ENCODE data around the gene BANF2.
"Not testable (repeated sequence)": the region's sequence is repeated elsewhere in the genome, so short reads cannot be mapped to it uniquely, and the experiment has no call there.

Gene BANF2

GRCh38 chr20:17699931-17700351, at the start of gene BANF2:
Gene BANF2, plus strand, starts transcription at chr20:17699966. Its CDS starts 25,060 bp downstream, at chr20:17725026.
- no peak for DNase-seq (ENCODE audit: low read depth in 2 of 2)

GRCh38 chr20:17650301-17651128, 49.3 kb upstream of the BANF2 start:
- no peak for DNase-seq (ENCODE audit: low read depth in 2 of 2)

GRCh38 chr20:17651129-17651759, 48.5 kb upstream of the BANF2 start:
- DNase-seq (ENCODE audit: low read depth in 2 of 2), result no peak

- no peak for DNase-seq (ENCODE audit: low read depth in 2 of 2)
Measured at GRCh38 chr20:17651760-17652388, 47.9 kb upstream of the BANF2 start.

GRCh38 chr20:17652411-17652810, 47.4 kb upstream of the BANF2 start:
- no peak for DNase-seq (ENCODE audit: low read depth in 2 of 2)

- no peak for DNase-seq (ENCODE audit: low read depth in 2 of 2)
Measured at GRCh38 chr20:17653835-17654648, 45.7 kb upstream of the BANF2 start.

- DNase-seq (ENCODE audit: low read depth in 2 of 2), result no peak
Measured at GRCh38 chr20:17654649-17655285, 45.0 kb upstream of the BANF2 start.

- DNase-seq (ENCODE audit: low read depth in 2 of 2), result no peak
Measured at GRCh38 chr20:17655286-17655651, 44.5 kb upstream of the BANF2 start.

GRCh38 chr20:17655865-17656479, 43.8 kb upstream of the BANF2 start:
- DNase-seq (ENCODE audit: low read depth in 2 of 2), result no peak

- no peak for DNase-seq (ENCODE audit: low read depth in 2 of 2)
Measured at GRCh38 chr20:17657079-17657825, 42.5 kb upstream of the BANF2 start.

- DNase-seq (ENCODE audit: low read depth in 2 of 2), result no peak
Measured at GRCh38 chr20:17657898-17658647, 41.7 kb upstream of the BANF2 start.

GRCh38 chr20:17658648-17658993, 41.1 kb upstream of the BANF2 start:
- no peak for DNase-seq (ENCODE audit: low read depth in 2 of 2)

- DNase-seq (ENCODE audit: low read depth in 2 of 2), result not testable (repeated sequence)
Measured at GRCh38 chr20:17659344-17659743, 40.4 kb upstream of the BANF2 start.

- no peak for DNase-seq (ENCODE audit: low read depth in 2 of 2)
Measured at GRCh38 chr20:17659801-17660200, 40.0 kb upstream of the BANF2 start.

GRCh38 chr20:17660667-17661066, 39.1 kb upstream of the BANF2 start:
- DNase-seq (ENCODE audit: low read depth in 2 of 2), result no peak

GRCh38 chr20:17661121-17661744, 38.5 kb upstream of the BANF2 start:
- DNase-seq (ENCODE audit: low read depth in 2 of 2), result no peak

- no peak for DNase-seq (ENCODE audit: low read depth in 2 of 2)
Measured at GRCh38 chr20:17662333-17663039, 37.3 kb upstream of the BANF2 start.

GRCh38 chr20:17663040-17663399, 36.7 kb upstream of the BANF2 start:
- DNase-seq (ENCODE audit: low read depth in 2 of 2), result no peak

- DNase-seq (ENCODE audit: low read depth in 2 of 2), result no peak
Measured at GRCh38 chr20:17663486-17663885, 36.3 kb upstream of the BANF2 start.

Data from stimulated activated CD8-positive, alpha-beta memory T cell treated with anti-CD3 and anti-CD28 coated beads, Interleukin-7, amount 100 ng/mL, for 1 hour (primary cell).